Measurements from ENCODE around the gene TRAF2.

DNA sequence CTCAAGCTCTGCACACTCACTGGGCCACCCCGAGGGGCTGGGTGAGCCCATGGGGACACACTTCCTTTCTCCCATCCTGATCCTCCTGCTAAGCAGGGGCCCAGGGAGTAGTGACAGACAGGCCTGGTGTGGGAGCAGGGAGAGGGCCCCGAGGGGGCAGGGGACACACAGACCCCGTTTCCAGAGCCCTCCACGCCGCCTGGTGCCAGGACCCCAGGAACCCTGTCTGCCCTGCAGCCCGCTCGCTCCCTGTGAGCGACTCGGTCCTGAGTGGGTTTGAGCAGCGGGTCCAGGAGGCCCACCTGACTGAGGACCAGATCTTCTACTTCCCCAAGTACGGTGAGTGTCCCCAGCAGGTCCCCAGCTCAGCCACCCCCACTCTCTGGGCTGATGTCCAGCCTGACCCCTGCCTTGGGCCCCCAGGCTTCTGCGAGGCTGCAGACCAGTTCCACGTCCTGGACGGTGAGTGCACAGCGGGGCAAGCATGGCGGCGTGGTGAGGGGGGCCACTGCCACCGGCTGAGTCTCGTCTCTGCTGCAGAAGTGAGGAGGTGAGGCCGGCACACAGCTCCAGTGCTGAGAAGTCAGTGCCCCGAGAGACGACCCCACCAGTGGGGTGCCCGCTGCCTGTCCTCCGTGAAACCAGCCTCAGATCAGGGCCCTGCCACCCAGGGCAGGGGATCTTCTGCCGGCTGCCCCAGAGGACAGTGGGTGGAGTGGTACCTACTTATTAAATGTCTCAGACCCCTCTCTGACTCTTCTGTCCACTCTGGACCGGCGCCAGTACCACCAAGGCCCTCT is 60.1 kb downstream of the TRAF2 start:
- no peak for TF ChIP-seq CTCF (IDR thresholded peaks at IDR 0.05)
- no peak for TF ChIP-seq POLR2A (IDR thresholded peaks at IDR 0.05)
